GM21526 (cell line): Measurements from ENCODE around the gene DPEP2NB.
"Not testable (repeated sequence)": the region's sequence is repeated elsewhere in the genome, so short reads cannot be mapped to it uniquely, and the experiment has no call there.

Experiments used
- ATAC-seq: cut with Tn5 transposase; IDR thresholded peaks from one replicate; pipeline ENCODE4 v1.9.1; 2021; ENCODE audit warnings: moderate library complexity; ENCODE audit not compliant: unreplicated experiment, low FRiP score

Gene DPEP2NB

GRCh38 chr16:68015681-68016080 is at the start of gene DPEP2NB:
DPEP2NB (minus strand) TSS chr16:68015911; CDS start chr16:68015770, 141 bp downstream.
- no peak for ATAC-seq

- no peak for ATAC-seq
Measured at GRCh38 chr16:68064791-68065365, 49.2 kb upstream of the DPEP2NB start.

- ATAC-seq: no peak
Measured at GRCh38 chr16:68062910-68063393, 47.2 kb upstream of the DPEP2NB start.

- ATAC-seq: no peak
Measured at GRCh38 chr16:68061396-68061795, 45.7 kb upstream of the DPEP2NB start.

- ATAC-seq: no peak
Measured at GRCh38 chr16:68059804-68060203, 44.1 kb upstream of the DPEP2NB start.

- no peak for ATAC-seq
Measured at GRCh38 chr16:68055395-68055794, 39.7 kb upstream of the DPEP2NB start.

- ATAC-seq: no peak
Measured at GRCh38 chr16:68049449-68049848, 33.7 kb upstream of the DPEP2NB start.

GRCh38 chr16:68047987-68048386 is 32.3 kb upstream of the DPEP2NB start:
- no peak for ATAC-seq

- no peak for ATAC-seq
Measured at GRCh38 chr16:68046106-68046505, 30.4 kb upstream of the DPEP2NB start.

- no peak for ATAC-seq
Measured at GRCh38 chr16:68041783-68042182, 26.1 kb upstream of the DPEP2NB start.

- ATAC-seq: peak; percentile 67
Measured at GRCh38 chr16:68040506-68041288, 25.0 kb upstream of the DPEP2NB start.

- ATAC-seq: no peak
Measured at GRCh38 chr16:68037841-68038597, 22.3 kb upstream of the DPEP2NB start.

GRCh38 chr16:68035227-68035626 is 19.5 kb upstream of the DPEP2NB start:
- no peak for ATAC-seq

- no peak for ATAC-seq
Measured at GRCh38 chr16:68033101-68033500, 17.4 kb upstream of the DPEP2NB start.

- ATAC-seq: no peak
Measured at GRCh38 chr16:68031951-68032350, 16.2 kb upstream of the DPEP2NB start.

GRCh38 chr16:68030108-68030507 is 14.4 kb upstream of the DPEP2NB start:
- not testable (repeated sequence) for ATAC-seq

GRCh38 chr16:68028996-68029395 is 13.3 kb upstream of the DPEP2NB start:
- no peak for ATAC-seq

GRCh38 chr16:68022728-68023537 is 7.2 kb upstream of the DPEP2NB start, which contains the start of the genes DDX28 and DUS2:
DDX28 (minus strand) TSS chr16:68023232; CDS start chr16:68023202, 30 bp downstream.
DUS2 (plus strand) TSS chr16:68023284; CDS start chr16:68038024, 14,740 bp downstream.
- peak; percentile 66 for ATAC-seq

GRCh38 chr16:68022278-68022727 is 6.6 kb upstream of the DPEP2NB start:
- ATAC-seq: no peak

- ATAC-seq: no peak
Measured at GRCh38 chr16:68021490-68021889, 5.8 kb upstream of the DPEP2NB start.
